ENCODE results near the gene RIPPLY1.

The RIPPLY1 gene

DNA sequence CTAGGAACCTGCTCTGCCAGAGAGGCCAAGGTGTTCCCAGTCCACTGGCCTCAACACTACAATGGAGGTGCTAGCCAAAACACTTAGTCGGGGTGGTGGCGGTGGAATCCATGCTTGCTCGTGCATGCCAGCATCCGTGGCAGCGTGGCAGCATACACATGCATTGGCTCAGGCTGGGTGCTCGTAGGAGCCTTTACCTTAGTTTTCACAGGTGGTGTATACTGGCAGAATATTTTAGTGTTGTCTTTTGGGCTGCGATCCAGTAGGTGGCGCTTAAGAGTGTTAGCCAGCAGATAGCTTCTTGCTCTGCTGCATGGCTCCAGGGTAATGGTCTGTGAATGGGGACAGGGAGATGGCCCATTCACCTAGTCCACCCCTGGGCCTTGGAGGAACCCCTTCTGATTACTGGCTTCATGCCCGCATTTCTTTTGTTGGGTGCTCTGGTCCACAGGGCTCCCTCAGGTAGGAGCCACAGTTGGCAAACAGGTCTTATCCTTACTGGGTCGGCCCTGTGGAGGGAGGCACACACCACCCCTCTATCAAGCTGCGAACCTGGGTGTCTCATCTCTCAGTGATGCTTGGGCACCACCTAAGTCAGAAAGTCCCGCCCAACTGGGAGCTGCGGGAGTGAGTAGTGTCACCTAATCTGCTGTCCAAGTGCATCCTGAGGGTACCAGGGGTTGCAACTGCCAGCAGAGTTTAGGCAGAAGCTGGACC is 40.0 kb downstream of the RIPPLY1 start:
- TF ChIP-seq, protein P1, sequence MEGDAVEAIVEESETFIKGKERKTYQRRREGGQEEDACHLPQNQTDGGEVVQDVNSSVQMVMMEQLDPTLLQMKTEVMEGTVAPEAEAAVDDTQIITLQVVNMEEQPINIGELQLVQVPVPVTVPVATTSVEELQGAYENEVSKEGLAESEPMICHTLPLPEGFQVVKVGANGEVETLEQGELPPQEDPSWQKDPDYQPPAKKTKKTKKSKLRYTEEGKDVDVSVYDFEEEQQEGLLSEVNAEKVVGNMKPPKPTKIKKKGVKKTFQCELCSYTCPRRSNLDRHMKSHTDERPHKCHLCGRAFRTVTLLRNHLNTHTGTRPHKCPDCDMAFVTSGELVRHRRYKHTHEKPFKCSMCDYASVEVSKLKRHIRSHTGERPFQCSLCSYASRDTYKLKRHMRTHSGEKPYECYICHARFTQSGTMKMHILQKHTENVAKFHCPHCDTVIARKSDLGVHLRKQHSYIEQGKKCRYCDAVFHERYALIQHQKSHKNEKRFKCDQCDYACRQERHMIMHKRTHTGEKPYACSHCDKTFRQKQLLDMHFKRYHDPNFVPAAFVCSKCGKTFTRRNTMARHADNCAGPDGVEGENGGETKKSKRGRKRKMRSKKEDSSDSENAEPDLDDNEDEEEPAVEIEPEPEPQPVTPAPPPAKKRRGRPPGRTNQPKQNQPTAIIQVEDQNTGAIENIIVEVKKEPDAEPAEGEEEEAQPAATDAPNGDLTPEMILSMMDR (IDR thresholded peaks at IDR 0.05; ENCODE audit: insufficient read depth, low read depth, low read length, missing control alignments) = peak; percentile 57
- no peak overlapping the region for H3K4me3 ChIP-seq (ENCODE audit: low read length)
- peak; percentile 32 for DNase-seq (ENCODE audit: low read depth)
